ENCODE results near the gene SAMHD1. TPM values are rescaled to one million over a fixed set of nuclear protein-coding genes. Genes with fewer than 3 reads are reported as not detected.

The SAMHD1 gene
- total RNA-seq, 1 donor = 32.6 TPM

DNA sequence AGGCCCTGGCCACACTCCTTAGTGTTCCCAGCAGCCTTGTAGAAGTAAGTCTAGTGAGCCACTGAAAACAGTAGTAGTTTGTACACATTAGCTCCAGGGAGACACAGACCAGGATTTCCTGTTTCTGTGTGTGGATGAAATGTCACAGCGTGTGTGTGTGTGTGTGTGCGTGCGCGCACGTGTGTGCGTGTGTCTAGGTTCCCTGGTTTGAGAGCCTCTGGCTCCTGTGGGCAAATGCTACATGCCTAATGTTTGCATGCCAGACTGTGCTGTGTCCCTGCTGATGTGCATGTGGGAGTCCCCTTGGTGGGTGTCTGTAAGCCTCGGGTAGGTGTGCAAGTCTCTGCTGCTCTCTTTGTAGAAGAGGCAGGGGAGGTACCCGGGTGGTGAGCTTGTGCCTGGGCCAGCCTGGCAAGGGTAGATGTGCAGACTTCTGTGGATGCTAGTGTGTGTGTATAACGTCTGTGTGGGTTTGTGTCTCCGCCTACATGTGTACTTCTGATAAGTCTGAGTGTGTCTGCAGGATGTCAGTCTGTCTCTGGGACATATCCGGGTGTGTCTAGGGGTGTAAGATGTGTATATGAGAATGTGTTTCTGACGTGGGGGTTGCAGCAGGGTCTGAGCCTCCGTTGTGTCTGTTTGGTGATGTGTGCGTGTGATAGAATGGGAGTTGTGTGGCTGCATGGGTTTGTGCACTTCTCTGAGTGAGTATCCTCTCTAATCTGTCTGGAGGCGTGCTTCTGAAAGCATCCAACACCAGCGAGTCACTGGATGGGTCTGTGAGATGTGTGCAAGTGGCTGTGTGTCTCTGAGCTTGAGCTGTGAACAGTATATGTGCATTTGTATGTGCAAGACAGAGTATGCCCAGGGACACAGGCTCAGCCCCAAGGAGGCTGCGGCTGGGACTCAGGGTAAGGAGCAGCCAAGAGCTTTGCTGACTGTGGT is 94.5 kb downstream of the SAMHD1 start:
- Histone ChIP-seq H3K79me2 (ENCODE audit: insufficient read depth, low read length) (peaks cover 98% of the 10 kb centered on the region), H3K4me1 (ENCODE audit: insufficient read depth, low read length) (peaks cover 73% of the 10 kb centered on the region), H3K36me3 (ENCODE audit: insufficient read depth, low read length) (peaks cover 20% of the 10 kb centered on the region), H4K20me1 (ENCODE audit: insufficient read depth, low read length) (peaks cover 61% of the 10 kb centered on the region), H3K27me3 (ENCODE audit: insufficient read depth, low read length) (no peaks in the 10 kb centered on the region), H3K4me2 (ENCODE audit: insufficient read depth, low read length) (peak overlapping the region; percentile 22), H3K4me3 (ENCODE audit: insufficient read depth, low read length) (no peak overlapping the region), H3K9me3 (ENCODE audit: low read depth, low read length) (no peaks in the 10 kb centered on the region), H3K27ac (ENCODE audit: low read depth, low read length) (peak overlapping the region; percentile 27), H2AFZ (ENCODE audit: low read length) (no peak overlapping the region)
- DNase-seq (ENCODE audit: insufficient read length, low spot score, missing footprints) = peak; percentile 77
- TF ChIP-seq, protein P1, sequence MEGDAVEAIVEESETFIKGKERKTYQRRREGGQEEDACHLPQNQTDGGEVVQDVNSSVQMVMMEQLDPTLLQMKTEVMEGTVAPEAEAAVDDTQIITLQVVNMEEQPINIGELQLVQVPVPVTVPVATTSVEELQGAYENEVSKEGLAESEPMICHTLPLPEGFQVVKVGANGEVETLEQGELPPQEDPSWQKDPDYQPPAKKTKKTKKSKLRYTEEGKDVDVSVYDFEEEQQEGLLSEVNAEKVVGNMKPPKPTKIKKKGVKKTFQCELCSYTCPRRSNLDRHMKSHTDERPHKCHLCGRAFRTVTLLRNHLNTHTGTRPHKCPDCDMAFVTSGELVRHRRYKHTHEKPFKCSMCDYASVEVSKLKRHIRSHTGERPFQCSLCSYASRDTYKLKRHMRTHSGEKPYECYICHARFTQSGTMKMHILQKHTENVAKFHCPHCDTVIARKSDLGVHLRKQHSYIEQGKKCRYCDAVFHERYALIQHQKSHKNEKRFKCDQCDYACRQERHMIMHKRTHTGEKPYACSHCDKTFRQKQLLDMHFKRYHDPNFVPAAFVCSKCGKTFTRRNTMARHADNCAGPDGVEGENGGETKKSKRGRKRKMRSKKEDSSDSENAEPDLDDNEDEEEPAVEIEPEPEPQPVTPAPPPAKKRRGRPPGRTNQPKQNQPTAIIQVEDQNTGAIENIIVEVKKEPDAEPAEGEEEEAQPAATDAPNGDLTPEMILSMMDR (IDR thresholded peaks at IDR 0.05; ENCODE audit: extremely low read depth, low read depth, low read length) = no peak

DNA sequence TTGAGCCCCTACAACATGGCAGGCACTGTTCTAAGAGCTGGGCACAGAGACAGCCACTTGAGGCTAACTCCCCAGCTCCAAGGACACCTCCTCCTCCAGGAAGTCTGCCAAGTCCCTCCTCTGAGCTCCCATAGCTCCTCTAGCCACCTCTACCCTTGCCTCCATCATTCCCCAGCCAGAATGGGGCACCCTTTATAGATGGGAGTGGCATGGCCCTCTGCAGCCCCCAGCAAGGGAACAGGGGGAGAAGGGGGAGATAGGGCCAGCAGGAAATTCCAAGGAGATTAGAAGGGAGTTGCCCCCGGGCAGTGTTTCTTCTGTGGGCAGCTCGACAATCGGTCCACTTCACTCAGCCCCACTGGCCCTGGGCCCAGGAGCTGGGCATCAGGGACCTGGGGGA is 95.3 kb downstream of the SAMHD1 start:
- Histone ChIP-seq H3K4me1 (ENCODE audit: insufficient read depth, low read length) (peaks cover 68% of the 10 kb centered on the region), H3K27ac (ENCODE audit: low read depth, low read length) (peak overlapping the region; percentile 27), H3K79me2 (ENCODE audit: insufficient read depth, low read length) (peaks cover 98% of the 10 kb centered on the region), H3K4me2 (ENCODE audit: insufficient read depth, low read length) (peak overlapping the region; percentile 22), H3K4me3 (ENCODE audit: insufficient read depth, low read length) (no peak overlapping the region), H4K20me1 (ENCODE audit: insufficient read depth, low read length) (peaks cover 53% of the 10 kb centered on the region), H2AFZ (ENCODE audit: low read length) (no peak overlapping the region), H3K36me3 (ENCODE audit: insufficient read depth, low read length) (peaks cover 21% of the 10 kb centered on the region), H3K27me3 (ENCODE audit: insufficient read depth, low read length) (no peaks in the 10 kb centered on the region), H3K9me3 (ENCODE audit: low read depth, low read length) (no peaks in the 10 kb centered on the region)
- DNase-seq (ENCODE audit: insufficient read length, low spot score, missing footprints) = peak; percentile 87
- TF ChIP-seq, protein P1 (IDR thresholded peaks at IDR 0.05; ENCODE audit: extremely low read depth, low read depth, low read length) = no peak

DNA sequence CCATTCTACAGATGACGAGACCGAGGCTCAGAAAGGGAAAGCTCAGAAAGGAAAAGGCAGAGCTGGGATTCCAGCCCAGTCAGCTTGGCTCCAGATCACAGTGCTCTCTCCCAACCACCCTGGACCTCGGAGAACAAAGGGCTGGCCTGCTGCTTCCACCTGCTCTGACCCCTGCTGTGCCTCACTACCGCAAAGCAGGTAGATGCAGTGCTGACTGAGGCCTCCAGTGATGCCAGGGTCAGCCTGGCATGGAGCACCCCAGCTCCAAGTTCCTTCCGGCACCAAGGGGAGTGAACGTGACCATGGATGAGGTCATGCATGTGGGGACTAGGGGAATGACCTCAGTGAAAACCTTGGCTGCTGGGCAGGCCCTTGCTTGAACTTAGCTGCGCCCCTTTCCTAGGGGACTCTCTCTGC is 96.3 kb downstream of the SAMHD1 start:
- Histone ChIP-seq H3K36me3 (ENCODE audit: insufficient read depth, low read length) (peaks cover 22% of the 10 kb centered on the region), H3K79me2 (ENCODE audit: insufficient read depth, low read length) (peaks cover 98% of the 10 kb centered on the region), H4K20me1 (ENCODE audit: insufficient read depth, low read length) (peaks cover 44% of the 10 kb centered on the region), H3K9me3 (ENCODE audit: low read depth, low read length) (no peaks in the 10 kb centered on the region), H3K4me3 (ENCODE audit: insufficient read depth, low read length) (no peak overlapping the region), H3K27ac (ENCODE audit: low read depth, low read length) (peak overlapping the region; percentile 52), H3K27me3 (ENCODE audit: insufficient read depth, low read length) (no peaks in the 10 kb centered on the region), H3K4me2 (ENCODE audit: insufficient read depth, low read length) (no peak overlapping the region), H2AFZ (ENCODE audit: low read length) (no peak overlapping the region), H3K4me1 (ENCODE audit: insufficient read depth, low read length) (peaks cover 58% of the 10 kb centered on the region)
- peak; percentile 77 for DNase-seq (ENCODE audit: insufficient read length, low spot score, missing footprints)
- TF ChIP-seq, protein P1 (IDR thresholded peaks at IDR 0.05; ENCODE audit: extremely low read depth, low read depth, low read length) = no peak

All from osteoblast (primary cell).